NOMO-1 (cell line): ENCODE data around the gene AMZ1.

ENCODE experiments used
- DNase-seq, 2 experiments: peaks; one replicate each; lab custom pipeline; 2025; ENCODE audit not compliant: unreplicated experiment in 2 of 2; lab: John Stamatoyannopoulos, UW

AMZ1 gene

GRCh38 chr7:2687881-2688318 is at the start of gene AMZ1:
AMZ1 (plus strand) TSS chr7:2688202; CDS start chr7:2700452, 12,250 bp downstream.
- DNase-seq: no peak

GRCh38 chr7:2638224-2638991 is 49.6 kb upstream of the AMZ1 start:
- no peak for DNase-seq

- no peak for DNase-seq
Measured at GRCh38 chr7:2639181-2639681, 48.8 kb upstream of the AMZ1 start.

GRCh38 chr7:2639695-2640481 is 48.1 kb upstream of the AMZ1 start:
- no peak for DNase-seq

- DNase-seq: no peak
Measured at GRCh38 chr7:2640482-2640830, 47.5 kb upstream of the AMZ1 start.

GRCh38 chr7:2640846-2641316 is 47.1 kb upstream of the AMZ1 start:
- DNase-seq: no peak

GRCh38 chr7:2641406-2642393 is 46.3 kb upstream of the AMZ1 start:
- DNase-seq: peak; percentile 82

- no peak for DNase-seq
Measured at GRCh38 chr7:2643386-2644219, 44.4 kb upstream of the AMZ1 start.

GRCh38 chr7:2644220-2644561 is 43.8 kb upstream of the AMZ1 start:
- DNase-seq: no peak

- DNase-seq: no peak
Measured at GRCh38 chr7:2644562-2645273, 43.3 kb upstream of the AMZ1 start.

- peak; percentile 76 to 90 for DNase-seq
Measured at GRCh38 chr7:2645274-2645868, 42.6 kb upstream of the AMZ1 start.

- DNase-seq: no peak
Measured at GRCh38 chr7:2646336-2646679, 41.7 kb upstream of the AMZ1 start.

GRCh38 chr7:2646680-2647571 is 41.1 kb upstream of the AMZ1 start:
- DNase-seq: no peak

- no peak for DNase-seq
Measured at GRCh38 chr7:2647594-2648172, 40.3 kb upstream of the AMZ1 start.

- no peak for DNase-seq
Measured at GRCh38 chr7:2649139-2649838, 38.7 kb upstream of the AMZ1 start.

GRCh38 chr7:2649991-2650390 is 38.0 kb upstream of the AMZ1 start:
- no peak for DNase-seq

- no peak for DNase-seq
Measured at GRCh38 chr7:2650451-2650850, 37.6 kb upstream of the AMZ1 start.
